Esophagus squamous epithelium (tissue), 5 donors: ENCODE measurements around the gene PDE7B. TPM values are rescaled to one million over a fixed set of nuclear protein-coding genes. Genes with fewer than 3 reads are reported as not detected.

Experiments
- DNase-seq: peaks from one replicate; lab custom pipeline; 2025; lab: John Stamatoyannopoulos, UW
- H3K27ac ChIP-seq, 4 donors: fragments of 200-600 bp; sonication (generic); one replicate each; pipeline ENCODE4 v1.5.1; 2016 to 2019; ENCODE audit warnings: mild to moderate bottlenecking in 1 of 4
- H3K27me3 ChIP-seq, 4 donors: fragments of 200-600 bp; sonication (generic); 1 replicate in 3 of 4; 2 replicates in 1 of 4; pipeline versions ENCODE4 v1.5.1 to v1.6.0; 2017 to 2021; ENCODE audit warnings: antibody characterized with exemption in 1 of 4
- H3K36me3 ChIP-seq, 3 donors: fragments of 200-600 bp; sonication (generic); one replicate each; pipeline ENCODE4 v1.5.1; 2016 to 2019
- H3K4me1 ChIP-seq, 3 donors: fragments of 200-600 bp; sonication (generic); one replicate each; pipeline ENCODE4 v1.5.1; 2017 to 2019
- H3K4me3 ChIP-seq, 4 donors: fragments of 200-600 bp; sonication (generic); 1 replicate in 3 of 4; 2 replicates in 1 of 4; pipeline ENCODE4 v1.5.1; 2016 to 2019; ENCODE audit warnings: mild to moderate bottlenecking in 2 of 4, moderate library complexity in 1 of 4
- H3K9me3 ChIP-seq, 3 donors: fragments of 200-600 bp; sonication (generic); one replicate each; pipeline ENCODE4 v1.5.1; 2016 to 2019
- POLR2A ChIP-seq, 4 donors: fragments of 450-650 bp; IDR thresholded peaks; one replicate each; pipeline ENCODE4 v1.6.1; 2017; ENCODE audit warnings: antibody characterized with exemption in 4 of 4, mild to moderate bottlenecking in 4 of 4, moderate library complexity in 3 of 4
- WGBS, 2 donors: methylation state at CpG; one replicate each; pipeline ENCODE4 v1.1.5; 2018; 5-methylcytosine and 5-hydroxymethylcytosine counted together
- intact Hi-C: fragments of 100-400 bp; cut with DNase I; formaldehyde crosslinking; loops from one replicate; pipeline ENCODE4 v1.15.0; 2022
- total RNA-seq, 4 donors: library from RNA; depleted of rRNA; stranded (reverse); fragments of >200 nt; gene quantifications; one replicate each; pipeline ENCODE4 v1.1.0, GENCODE V29; 2016
- TF ChIP-seq, protein P1 (sequence below), 6 experiments: fragments of 450-650 bp in 4 of 6; fragments of 200-600 bp in 2 of 6; sonication (generic) in 2 of 6; IDR thresholded peaks; one replicate each; pipeline ENCODE4 v1.5.1; 2016 to 2019; ENCODE audit warnings: antibody characterized with exemption in 6 of 6, mild to moderate bottlenecking in 4 of 6, moderate library complexity in 4 of 6
- donor health status: DM: yes; HTN: yes; CAD: no.

Gene PDE7B
- total RNA-seq, 4 donors from 2014 or later: 0.08 to 6.1 (median 0.47) TPM

DNA sequence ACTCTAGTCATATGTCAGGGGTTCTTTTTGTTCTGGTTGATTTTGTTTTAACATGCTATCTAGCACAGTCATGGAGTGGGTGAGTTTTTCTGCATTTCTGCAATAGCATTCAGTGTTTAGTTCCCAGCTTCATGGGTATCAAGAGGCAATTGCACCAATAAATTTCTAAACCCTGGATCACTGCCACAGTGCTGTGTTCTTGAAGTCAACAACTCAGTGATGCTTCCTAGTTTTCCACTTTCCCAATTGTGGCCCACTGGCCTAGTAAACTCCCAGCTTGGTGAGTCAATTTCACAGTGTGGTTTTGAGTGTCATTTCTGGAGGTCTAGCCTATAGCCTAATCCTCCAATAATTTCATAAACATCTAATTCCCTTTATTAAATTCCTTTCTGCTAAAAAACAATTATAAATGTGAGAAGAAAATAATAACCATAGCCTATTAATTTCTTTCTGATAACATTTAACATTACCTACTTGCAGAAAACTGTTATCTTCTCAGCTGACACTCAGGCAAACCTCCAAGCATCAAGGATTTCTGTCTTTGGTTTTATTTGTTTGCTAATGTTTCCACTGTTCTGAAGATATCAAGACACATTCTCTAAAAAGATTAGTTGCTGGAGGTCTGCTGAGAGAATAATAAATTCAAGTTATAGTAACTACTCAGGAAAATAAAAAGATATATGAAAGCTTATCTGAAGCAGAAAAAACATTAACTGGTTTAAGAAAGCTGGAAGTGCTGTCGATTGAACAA is 89.9 kb downstream of the PDE7B start:
- 91 to 100% methylated on average over 1 of the region's 1 CpG for WGBS, 2 donors
- no peak for DNase-seq
- intact Hi-C loops: no loop called here
- no peak overlapping the region for H3K4me3 ChIP-seq
- peaks cover 0 to 2% (median 2%) of the 10 kb centered on the region in 3 donors for H3K4me1 ChIP-seq
- H3K27me3 ChIP-seq: no peaks in the 10 kb centered on the region
- H3K36me3 ChIP-seq: no peaks in the 10 kb centered on the region
- no peak for TF ChIP-seq POLR2A (IDR thresholded peaks at IDR 0.05)
- TF ChIP-seq, protein P1, sequence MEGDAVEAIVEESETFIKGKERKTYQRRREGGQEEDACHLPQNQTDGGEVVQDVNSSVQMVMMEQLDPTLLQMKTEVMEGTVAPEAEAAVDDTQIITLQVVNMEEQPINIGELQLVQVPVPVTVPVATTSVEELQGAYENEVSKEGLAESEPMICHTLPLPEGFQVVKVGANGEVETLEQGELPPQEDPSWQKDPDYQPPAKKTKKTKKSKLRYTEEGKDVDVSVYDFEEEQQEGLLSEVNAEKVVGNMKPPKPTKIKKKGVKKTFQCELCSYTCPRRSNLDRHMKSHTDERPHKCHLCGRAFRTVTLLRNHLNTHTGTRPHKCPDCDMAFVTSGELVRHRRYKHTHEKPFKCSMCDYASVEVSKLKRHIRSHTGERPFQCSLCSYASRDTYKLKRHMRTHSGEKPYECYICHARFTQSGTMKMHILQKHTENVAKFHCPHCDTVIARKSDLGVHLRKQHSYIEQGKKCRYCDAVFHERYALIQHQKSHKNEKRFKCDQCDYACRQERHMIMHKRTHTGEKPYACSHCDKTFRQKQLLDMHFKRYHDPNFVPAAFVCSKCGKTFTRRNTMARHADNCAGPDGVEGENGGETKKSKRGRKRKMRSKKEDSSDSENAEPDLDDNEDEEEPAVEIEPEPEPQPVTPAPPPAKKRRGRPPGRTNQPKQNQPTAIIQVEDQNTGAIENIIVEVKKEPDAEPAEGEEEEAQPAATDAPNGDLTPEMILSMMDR (IDR thresholded peaks at IDR 0.05): no peak
- no peaks in the 10 kb centered on the region for H3K9me3 ChIP-seq
- no peak overlapping the region for H3K27ac ChIP-seq

DNA sequence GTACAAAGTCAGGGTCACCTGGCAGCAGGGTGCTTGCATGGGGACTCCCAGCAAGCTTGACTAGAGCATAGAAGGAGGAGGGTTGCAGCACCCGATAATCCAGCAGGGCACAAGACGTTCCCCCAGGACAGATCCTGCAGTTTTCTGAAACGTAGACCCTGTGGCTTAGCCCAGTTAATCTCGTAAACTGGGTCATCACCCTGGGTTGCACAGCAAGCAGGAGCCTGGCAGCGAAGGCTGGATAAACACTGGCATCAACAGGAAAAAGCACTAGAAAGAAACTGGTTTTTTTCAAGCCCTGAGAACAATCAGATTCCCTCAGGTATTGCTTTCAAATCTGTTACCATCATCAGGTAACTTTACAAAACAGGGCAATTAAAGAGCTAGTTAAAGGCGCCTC is 92.6 kb downstream of the PDE7B start:
- TF ChIP-seq, protein P1 (IDR thresholded peaks at IDR 0.05): no peak
- TF ChIP-seq POLR2A (IDR thresholded peaks at IDR 0.05): no peak
- intact Hi-C loops: no loop called here
- no peaks in the 10 kb centered on the region for H3K4me1 ChIP-seq
- DNase-seq: no peak
- H3K27me3 ChIP-seq: no peaks in the 10 kb centered on the region
- H3K4me3 ChIP-seq: no peak overlapping the region
- H3K27ac ChIP-seq: no peak overlapping the region
- H3K9me3 ChIP-seq: no peaks in the 10 kb centered on the region
- WGBS, 2 donors: 90 to 95% methylated on average over 4 to 6 of the region's 6 CpGs
- H3K36me3 ChIP-seq: no peaks in the 10 kb centered on the region

DNA sequence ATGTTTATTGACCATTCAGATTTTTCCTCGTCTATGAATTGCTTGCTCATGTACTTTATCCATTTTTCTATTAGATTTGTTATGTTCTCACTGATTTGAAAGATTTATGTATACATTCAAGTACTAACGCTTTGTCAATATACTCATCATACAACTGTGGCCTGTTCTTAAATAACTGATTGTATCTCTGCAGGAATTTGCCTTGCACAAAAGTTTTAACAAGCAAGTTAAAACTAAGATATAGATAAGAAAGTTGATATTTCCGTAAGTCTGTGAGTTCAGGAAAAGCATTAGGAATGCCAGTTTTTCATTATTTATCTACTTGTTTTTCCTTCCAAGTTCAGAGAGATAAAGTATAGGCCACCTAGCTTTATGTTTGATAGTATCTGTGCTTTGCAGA is 95.2 kb downstream of the PDE7B start:
- DNase-seq: no peak
- Histone ChIP-seq H3K4me3 (no peak overlapping the region), H3K27me3 (no peaks in the 10 kb centered on the region), H3K4me1 (no peaks in the 10 kb centered on the region), H3K27ac (no peak overlapping the region), H3K9me3 (no peaks in the 10 kb centered on the region), H3K36me3 (no peaks in the 10 kb centered on the region)
- intact Hi-C loops: no loop called here
- TF ChIP-seq POLR2A (IDR thresholded peaks at IDR 0.05): no peak
- TF ChIP-seq, protein P1 (IDR thresholded peaks at IDR 0.05): no peak
- 83 to 91% methylated on average over 3 of the region's 3 CpGs for WGBS, 2 donors

DNA sequence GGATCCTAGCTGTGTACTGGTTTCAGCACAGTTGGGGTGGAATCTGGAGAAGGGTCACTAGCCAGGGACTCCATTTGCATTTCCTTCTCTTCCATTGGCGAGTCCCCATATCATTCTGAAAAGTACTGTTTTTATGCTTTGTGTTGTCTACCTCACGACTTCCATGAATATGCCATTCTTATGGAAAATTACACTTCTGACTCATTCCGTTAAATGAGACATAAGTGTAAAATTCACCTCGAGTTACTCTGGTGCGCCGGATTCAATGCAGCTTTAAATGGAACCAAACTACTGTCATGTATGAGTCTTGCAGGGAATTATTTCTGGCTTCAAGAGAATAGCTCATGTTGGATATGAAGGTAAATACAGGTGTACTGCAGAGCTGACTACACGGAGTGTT is 99.2 kb downstream of the PDE7B start:
- no peak for DNase-seq
- Histone ChIP-seq H3K4me1 (no peaks in the 10 kb centered on the region), H3K36me3 (no peaks in the 10 kb centered on the region), H3K27me3 (no peaks in the 10 kb centered on the region), H3K9me3 (no peaks in the 10 kb centered on the region), H3K4me3 (no peak overlapping the region), H3K27ac (no peak overlapping the region)
- intact Hi-C loops: no loop called here
- WGBS, 2 donors: 70 to 84% methylated on average over 7 of the region's 7 CpGs
- TF ChIP-seq POLR2A (IDR thresholded peaks at IDR 0.05): no peak
- TF ChIP-seq, protein P1 (IDR thresholded peaks at IDR 0.05): no peak

DNA sequence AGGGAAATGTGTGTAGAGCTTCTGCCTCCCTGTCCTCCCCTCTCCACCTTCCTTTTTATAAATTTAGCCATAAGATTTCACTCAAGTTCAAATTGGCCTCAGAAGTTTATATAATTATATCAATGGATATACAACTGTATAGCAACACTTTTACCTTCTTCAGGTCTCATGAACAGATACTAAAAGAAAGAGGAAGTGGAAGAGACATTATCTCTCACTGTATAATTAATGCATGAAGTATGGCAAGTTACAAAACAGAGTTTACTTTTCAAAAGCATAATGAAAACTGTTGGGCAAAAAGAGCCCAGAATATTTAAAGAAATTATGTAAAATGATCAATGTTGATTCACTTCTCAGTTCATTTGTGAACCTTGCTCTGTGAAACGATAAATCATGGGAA is 99.7 kb downstream of the PDE7B start:
- H3K4me1 ChIP-seq: no peaks in the 10 kb centered on the region
- H3K4me3 ChIP-seq: no peak overlapping the region
- 74 to 84% methylated on average over 1 of the region's 1 CpG for WGBS, 2 donors
- no peaks in the 10 kb centered on the region for H3K9me3 ChIP-seq
- H3K27me3 ChIP-seq: no peaks in the 10 kb centered on the region
- intact Hi-C loops: no loop called here
- H3K36me3 ChIP-seq: no peaks in the 10 kb centered on the region
- no peak for DNase-seq
- H3K27ac ChIP-seq: no peak overlapping the region
- TF ChIP-seq, protein P1 (IDR thresholded peaks at IDR 0.05): no peak
